Right lobe of liver (tissue), 6 donors: ENCODE results near the gene KIF1A. TPM values are rescaled to one million over a fixed set of nuclear protein-coding genes. Genes with fewer than 3 reads are reported as not detected.

ENCODE experiments used
- ATAC-seq, 4 donors: fragments of 200-7000 bp; cut with Tn5 transposase; one replicate each; pipeline ENCODE4 v1.9.1; 2020; ENCODE audit warnings: mild to moderate bottlenecking in 4 of 4, moderate library complexity in 4 of 4
- DNase-seq, 3 donors: peaks; one replicate each; pipeline ENCODE4 v3.0.0-alpha.2; 2020
- H3K27ac ChIP-seq, 3 donors: fragments of 200-600 bp; one replicate each; pipeline ENCODE4 v1.8.0; 2022
- H3K27me3 ChIP-seq, 2 donors: fragments of 200-600 bp; one replicate each; pipeline ENCODE4 v1.8.0; 2022
- H3K36me3 ChIP-seq, 4 donors: fragments of 200-600 bp; sonication (generic) in 1 of 4; one replicate each; pipeline versions ENCODE4 v1.5.1 to v1.8.0; 2017 to 2022; ENCODE audit warnings: control low read depth in 1 of 4
- H3K4me1 ChIP-seq, 4 donors: fragments of 200-600 bp; sonication (generic) in 1 of 4; one replicate each; pipeline versions ENCODE4 v1.5.1 to v1.8.0; 2017 to 2022; ENCODE audit warnings: control low read depth in 1 of 4
- H3K4me3 ChIP-seq, 3 donors: fragments of 200-600 bp; one replicate each; pipeline ENCODE4 v1.8.0; 2022
- H3K9me3 ChIP-seq, 4 donors: fragments of 200-600 bp; sonication (generic) in 1 of 4; one replicate each; pipeline versions ENCODE4 v1.5.1 to v1.8.0; 2017 to 2022; ENCODE audit warnings: control low read depth in 1 of 4
- CTCF ChIP-seq, 4 donors: fragments of 200-600 bp in 3 of 4; fragments of 450-650 bp in 1 of 4; IDR thresholded peaks; one replicate each; pipeline versions ENCODE4 v1.5.1 to v1.8.0; 2016 to 2022; ENCODE audit warnings: antibody characterized with exemption in 4 of 4, mild to moderate bottlenecking in 2 of 4
- POLR2A ChIP-seq: fragments of 450-650 bp; IDR thresholded peaks from one replicate; pipeline ENCODE4 v1.6.1; 2017; ENCODE audit warnings: antibody characterized with exemption, mild to moderate bottlenecking
- WGBS: methylation state at CpG from one replicate; pipeline ENCODE4 v1.1.6; 2018; ENCODE audit warnings: low coverage, low lambda C conversion rate; ENCODE audit not compliant: insufficient coverage; ENCODE audit errors: missing lambda C conversion rate; 5-methylcytosine and 5-hydroxymethylcytosine counted together
- intact Hi-C, 2 donors: fragments of 100-400 bp; cut with DNase I; formaldehyde crosslinking; loops; one replicate each; pipeline versions ENCODE4 v1.11.2 to v1.14.1; 2022
- small RNA-seq, 2 experiments: library from RNA; depleted of rRNA; stranded (forward); fragments of <200 nt; gene quantifications; one replicate each; pipeline ENCODE3, GENCODE V24; 2016
- total RNA-seq, 6 experiments: library from RNA; depleted of rRNA in 2 of 6; stranded (reverse); fragments of >200 nt in 2 of 6; fragmentation: NEBNext Ultra II Directional in 3 of 6; extraction: Animal tissue kit (Norgen Biotek cat#: 25700) in 3 of 6; gene quantifications; one replicate each; pipeline versions ENCODE4 v1.1.0 to v1.2.4, GENCODE V29; 2016 to 2023
- donor health status: DM: no; HTN: yes; CAD: no.
- donor health status: DM: no; HTN: no; CAD: no.
- donor health status: DM: no; HTN: no; CAD: no.
- donor health status: DM: no; HTN: yes; CAD: no.
- donor health status: DM: no; HTN: yes; CAD: no.

The KIF1A gene
- total RNA-seq, 6 experiments from 2014 or later: 0.31 to 0.87 (median 0.56) TPM

GRCh38 chr2:240670950-240671349, 149.1 kb downstream of the KIF1A start:
- WGBS: 63% methylated on average over 4 of the region's 4 CpGs
- intact Hi-C loops: no loop called here

DNA sequence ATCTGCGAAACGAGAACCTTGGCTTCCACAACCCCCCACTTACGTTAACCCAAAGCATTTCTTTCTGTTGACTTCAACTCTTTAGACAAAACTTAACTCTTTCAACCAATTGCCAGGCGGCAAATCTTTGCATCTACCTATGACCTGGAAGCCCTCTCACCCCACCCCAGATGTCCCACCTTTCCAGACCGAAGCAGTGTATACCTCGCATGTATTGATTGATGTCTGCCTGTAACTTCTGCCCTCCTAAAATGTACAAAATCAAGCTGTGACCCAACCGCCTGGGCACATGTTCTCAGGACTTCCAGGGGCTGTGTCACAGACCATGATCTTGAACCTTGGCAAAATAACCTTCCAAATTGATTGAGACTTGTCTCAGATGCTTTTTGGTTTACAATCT, 149.6 kb downstream of the KIF1A start:
- Histone ChIP-seq H3K27ac (no peak overlapping the region), H3K27me3 (no peaks in the 10 kb centered on the region), H3K36me3 (no peaks in the 10 kb centered on the region), H3K4me1 (no peaks in the 10 kb centered on the region), H3K9me3 (no peaks in the 10 kb centered on the region), H3K4me3 (no peak overlapping the region)
- DNase-seq: no peak
- whole genome bisulfite sequencing: 36% methylated on average over 7 of the region's 7 CpGs
- ATAC-seq: no peak
- intact Hi-C loops: no loop called here
- no peak for TF ChIP-seq POLR2A
- TF ChIP-seq CTCF (IDR thresholded peaks at IDR 0.05): no peak

More at GRCh38 chr2:240670950-240671349, 149.1 kb downstream of the KIF1A start:
- ATAC-seq: no peak
- Histone ChIP-seq H3K36me3 (no peaks in the 10 kb centered on the region), H3K27ac (no peak overlapping the region), H3K4me3 (no peak overlapping the region), H3K9me3 (no peaks in the 10 kb centered on the region), H3K27me3 (no peaks in the 10 kb centered on the region), H3K4me1 (no peaks in the 10 kb centered on the region)
- TF ChIP-seq CTCF (IDR thresholded peaks at IDR 0.05) (no peak), POLR2A (no peak)
- DNase-seq: no peak

- WGBS: 46% methylated on average over 1 of the region's 1 CpG
- H3K36me3 ChIP-seq: no peaks in the 10 kb centered on the region
- no peaks in the 10 kb centered on the region for H3K27me3 ChIP-seq
- TF ChIP-seq CTCF (IDR thresholded peaks at IDR 0.05) (no peak), POLR2A (no peak)
- intact Hi-C loops: no loop called here
- ATAC-seq (no peak), DNase-seq (no peak)
- H3K27ac ChIP-seq: no peak overlapping the region
- no peaks in the 10 kb centered on the region for H3K4me1 ChIP-seq
- H3K9me3 ChIP-seq: peaks cover 0 to 4% (median 0%) of the 10 kb centered on the region in 4 donors
- H3K4me3 ChIP-seq: no peak overlapping the region
Measured at GRCh38 chr2:240664622-240665021, 155.4 kb downstream of the KIF1A start.

Small RNA genes within 50 kb of the gene (small RNA-seq; reads per million reads assigned to genes)
- gene AC011298.3: 0 reads per million in 2 experiments

Other genes starting within 250 kb of the KIF1A start
- gene CAPN10, start 233.5 kb downstream of the KIF1A start, total RNA-seq: 10 to 100 TPM in 2 of 6 experiments, 1 to 10 TPM in 4; 7.2 to 13.8 (median 9.1) TPM
- 1 to 10 TPM in 2 of 6 experiments, under 1 TPM in 4; 0.11 to 1.2 (median 0.72) TPM for gene GPR35, start 194.7 kb downstream of the KIF1A start, total RNA-seq
- not detected for gene AQP12B, start 137.3 kb downstream of the KIF1A start, total RNA-seq
- gene AQP12A, start 128.4 kb downstream of the KIF1A start, total RNA-seq: not detected
- 1,000 to 10,000 TPM in 4 of 6 experiments, 100 to 1,000 TPM in 2; 744 to 1,833 (median 1,254) TPM for gene AGXT, start 48.6 kb upstream of the KIF1A start, total RNA-seq
- gene MAB21L4, start 75.9 kb upstream of the KIF1A start, total RNA-seq: 10 to 100 TPM in 1 of 6 experiments, 1 to 10 TPM in 5; 3.7 to 17.0 (median 5.2) TPM
- under 1 TPM in 5 of 6 experiments, not detected in 1; 0.06 to 0.15 (median 0.12) TPM for gene CROCC2, start 86.1 kb upstream of the KIF1A start, total RNA-seq
- 10 to 100 TPM in 4 of 6 experiments, 1 to 10 TPM in 2; 7.4 to 27.8 (median 13.2) TPM for gene SNED1, start 178.4 kb upstream of the KIF1A start, total RNA-seq